NCI-H526 (cell line): Measurements from ENCODE around the gene CCDC171.
A peak's percentile ranks its signal among the peaks of the same experiment; 100 is the strongest.

Source experiments
- DNase-seq, 2 experiments: peaks; one replicate each; lab custom pipeline; 2025; lab: John Stamatoyannopoulos, UW

Gene CCDC171

DNA sequence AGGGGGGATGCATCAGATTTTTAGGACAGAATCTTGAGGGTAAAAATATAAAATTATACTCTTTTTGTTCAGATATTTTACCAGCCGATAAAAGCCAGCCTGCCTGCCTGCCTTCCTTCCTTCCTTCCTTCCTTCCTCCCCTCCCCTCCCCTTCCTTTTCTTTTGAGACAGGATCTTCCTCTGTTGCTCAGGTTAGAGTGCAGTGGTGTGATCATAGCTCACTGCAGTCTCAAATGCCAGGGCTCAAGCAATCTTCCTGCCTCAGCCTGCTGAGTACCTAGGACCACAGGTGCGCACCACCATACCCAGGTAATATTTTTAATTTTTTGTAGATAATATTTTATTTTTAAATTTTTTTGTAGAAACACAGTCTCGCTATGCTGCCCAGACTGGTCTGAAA is 330.0 kb downstream of the CCDC171 start:
- no peak for DNase-seq

DNA sequence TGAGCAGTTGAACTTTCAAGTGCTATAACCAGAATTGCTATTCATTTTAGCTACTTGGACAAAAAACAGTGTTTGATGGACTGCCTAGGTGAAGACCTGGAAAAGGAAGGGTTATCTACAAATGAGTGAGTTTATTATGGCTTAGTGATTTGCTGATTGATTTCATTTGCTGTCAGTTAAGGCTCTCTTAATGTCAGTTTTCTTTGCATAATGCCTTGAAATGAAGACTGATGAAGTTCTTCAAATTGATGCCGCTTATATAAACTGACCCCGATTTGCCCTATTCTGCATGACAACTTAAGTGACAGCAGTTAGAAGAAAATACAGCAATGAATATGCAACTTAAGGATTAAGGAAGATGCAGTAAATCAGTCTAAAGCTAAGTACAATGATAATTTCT is 332.6 kb downstream of the CCDC171 start:
- DNase-seq, result no peak

DNA sequence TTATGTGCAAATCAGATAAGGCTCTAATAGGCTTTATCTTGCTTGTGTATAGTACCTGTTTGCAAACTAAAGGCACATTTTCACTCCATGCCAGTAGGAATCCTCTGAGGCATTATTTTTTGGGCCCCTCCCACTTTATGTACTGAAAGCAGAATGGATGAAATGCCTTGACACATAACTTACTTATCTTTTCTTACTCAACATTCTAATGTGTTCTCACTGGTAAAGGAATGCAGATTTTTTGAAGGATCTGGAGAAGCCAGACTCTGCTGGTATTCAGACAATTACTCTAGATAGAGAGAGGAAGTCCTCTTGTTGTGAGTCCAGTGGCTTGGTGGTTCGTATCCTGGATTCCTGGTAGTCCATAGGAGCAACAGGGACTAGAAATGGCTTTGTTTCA is 336.7 kb downstream of the CCDC171 start:
- no peak for DNase-seq

DNA sequence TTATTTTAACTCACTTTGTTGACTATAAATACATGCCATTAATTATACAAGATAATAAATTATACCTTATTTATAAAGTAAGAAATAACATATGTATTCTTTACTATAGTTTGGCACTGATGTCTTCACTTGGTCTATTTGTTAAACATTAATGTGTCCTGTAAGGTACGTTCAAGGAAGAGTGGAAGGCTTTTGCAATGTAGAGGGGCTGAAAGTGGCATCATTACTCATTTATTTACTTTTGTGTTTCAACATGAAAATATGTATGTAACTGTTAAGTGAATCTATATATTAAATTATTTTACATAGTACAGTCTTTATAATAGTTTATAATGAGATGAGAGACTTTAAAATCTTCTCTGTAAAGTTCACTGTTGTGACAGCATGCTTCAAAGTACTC is 348.7 kb downstream of the CCDC171 start:
- no peak for DNase-seq

DNA sequence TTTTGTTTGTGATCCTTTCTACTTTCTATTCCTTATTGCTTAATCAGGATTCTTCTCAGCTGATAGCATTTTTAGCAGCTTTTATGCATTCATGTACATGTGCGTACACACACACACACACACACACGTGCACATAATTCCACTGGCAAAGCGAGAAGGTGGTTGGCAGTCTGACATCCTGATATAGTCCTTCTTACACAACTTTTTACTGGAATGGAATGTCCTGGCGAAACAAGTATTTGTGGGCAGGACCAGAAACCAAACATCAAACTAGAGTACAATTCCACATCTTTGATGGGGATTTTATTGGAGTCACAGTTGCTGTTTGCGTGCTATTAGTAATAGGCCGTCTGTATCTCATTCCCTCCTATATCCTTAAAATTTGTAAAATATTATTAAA is 356.5 kb downstream of the CCDC171 start:
- DNase-seq, result no peak

DNA sequence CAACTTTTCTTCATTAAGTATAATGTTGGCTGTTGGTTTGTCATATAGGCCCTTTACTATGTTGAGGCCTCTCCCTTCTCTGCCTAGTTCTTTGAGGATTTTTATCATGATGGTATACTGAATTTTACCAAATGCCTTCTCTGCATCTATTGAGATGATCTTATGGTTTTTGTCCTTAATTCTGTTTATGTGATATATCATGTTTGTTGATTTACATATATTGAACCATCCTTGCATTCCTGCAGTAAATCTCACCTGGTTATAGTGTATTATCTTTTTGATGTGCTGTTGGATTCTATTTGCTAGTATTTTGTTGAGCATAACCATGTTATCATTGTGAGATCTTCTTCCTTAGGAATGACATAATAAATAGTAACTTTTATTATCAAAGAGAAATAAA is 362.9 kb downstream of the CCDC171 start:
- DNase-seq, result no peak

DNA sequence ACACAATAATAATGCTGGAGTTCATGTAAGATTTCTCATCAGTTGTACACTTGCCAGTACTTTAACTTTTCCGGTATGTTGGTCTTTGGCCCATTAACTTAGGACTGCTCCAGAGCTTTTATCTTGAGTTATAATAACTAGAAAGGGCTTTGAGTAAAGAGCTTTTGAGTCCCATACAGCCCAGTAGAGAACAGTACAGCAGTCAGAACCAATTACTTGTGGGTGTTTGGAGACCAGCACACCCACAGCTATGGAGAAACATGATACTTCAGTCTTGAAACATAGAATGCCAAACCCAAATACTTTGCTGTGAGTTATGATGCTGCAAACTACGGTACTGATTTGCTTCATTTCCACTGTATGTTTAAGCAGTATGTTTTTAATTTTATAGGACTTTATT is 374.3 kb downstream of the CCDC171 start:
- no peak for DNase-seq

DNA sequence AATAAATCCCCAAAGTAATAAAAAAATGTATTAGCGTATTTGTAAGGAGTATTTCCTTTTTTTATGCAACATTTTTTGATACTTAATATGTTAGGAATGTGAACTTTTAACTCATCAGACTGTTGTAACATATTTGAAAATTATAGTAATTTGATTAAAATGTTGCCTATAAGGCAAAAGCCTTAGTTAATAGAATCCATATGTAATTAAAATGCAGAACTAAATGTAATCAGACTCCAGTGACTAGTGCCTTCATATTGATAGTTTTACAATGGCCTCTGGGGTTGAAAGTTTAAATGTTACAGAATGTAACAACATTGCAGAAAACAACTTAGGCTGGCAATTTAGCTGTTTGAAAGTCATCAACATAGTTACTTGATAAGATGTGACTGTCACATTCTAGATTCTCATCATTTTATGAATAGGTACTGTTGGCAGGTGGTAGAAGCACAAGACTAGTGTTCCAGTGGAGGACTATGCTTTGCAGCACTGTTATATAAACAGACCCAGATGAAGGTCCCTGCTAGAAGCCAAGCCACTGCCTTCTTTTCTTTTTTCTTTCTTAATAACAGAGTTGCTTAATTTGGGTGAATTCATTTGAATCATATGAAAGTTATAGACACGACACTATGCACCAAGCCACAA is 382.9 kb downstream of the CCDC171 start:
- no peak for DNase-seq

DNA sequence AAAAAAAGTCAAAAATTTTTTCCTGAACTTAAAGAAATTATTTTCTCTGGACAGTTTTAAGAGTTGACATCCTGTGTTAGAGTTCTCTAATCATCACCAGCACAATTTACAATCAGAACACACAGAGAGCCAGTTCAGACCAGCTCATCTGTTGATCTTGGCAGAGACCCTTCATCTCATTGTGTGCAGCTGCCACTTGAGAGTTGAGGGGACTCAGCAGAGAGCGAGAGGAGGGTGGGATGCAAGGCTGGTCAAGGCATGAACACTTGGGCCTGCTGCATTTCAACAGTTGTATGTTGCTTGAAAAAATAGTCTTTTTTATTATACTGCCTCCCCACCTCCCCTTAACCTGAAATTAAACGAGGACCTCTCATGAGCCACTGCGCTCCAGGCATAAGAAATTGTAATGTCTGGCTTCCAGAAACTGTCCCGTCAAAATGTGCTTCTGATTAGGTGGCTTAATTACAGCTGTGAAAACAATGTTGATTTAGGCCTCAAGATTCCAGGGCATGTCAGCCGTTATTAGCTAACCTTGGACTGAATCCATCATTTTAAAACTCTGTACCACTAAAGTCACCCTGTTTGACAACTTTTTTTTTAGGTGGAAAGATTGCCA is 383.6 kb downstream of the CCDC171 start:
- no peak for DNase-seq

DNA sequence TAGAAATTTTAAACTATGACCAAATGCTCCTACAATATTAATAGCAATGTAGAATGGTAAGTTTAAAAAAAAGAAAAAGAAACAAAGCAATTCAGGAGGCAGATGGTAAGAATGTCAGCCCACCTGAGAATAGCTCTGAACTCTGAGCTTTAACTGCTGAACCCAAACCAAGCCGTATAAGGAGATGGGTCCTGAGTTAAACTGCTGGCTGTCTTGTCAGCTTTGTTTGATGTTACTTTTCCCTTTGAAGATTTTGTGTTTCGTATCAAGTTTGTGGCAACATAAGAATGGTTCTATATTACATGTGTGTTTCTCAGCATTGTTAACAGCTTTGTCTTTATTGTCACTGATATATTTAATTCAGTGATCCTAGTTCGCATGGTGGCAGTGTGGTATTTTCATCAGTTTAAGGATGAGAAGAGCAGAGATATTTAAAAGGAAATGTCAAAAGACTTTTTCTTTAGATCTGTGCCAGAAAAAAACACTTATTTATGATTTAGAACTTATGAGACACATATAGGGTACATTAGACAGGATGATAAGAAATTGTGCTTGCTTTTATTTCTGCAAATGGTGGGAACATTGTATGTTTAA is 390.1 kb downstream of the CCDC171 start:
- no peak for DNase-seq

DNA sequence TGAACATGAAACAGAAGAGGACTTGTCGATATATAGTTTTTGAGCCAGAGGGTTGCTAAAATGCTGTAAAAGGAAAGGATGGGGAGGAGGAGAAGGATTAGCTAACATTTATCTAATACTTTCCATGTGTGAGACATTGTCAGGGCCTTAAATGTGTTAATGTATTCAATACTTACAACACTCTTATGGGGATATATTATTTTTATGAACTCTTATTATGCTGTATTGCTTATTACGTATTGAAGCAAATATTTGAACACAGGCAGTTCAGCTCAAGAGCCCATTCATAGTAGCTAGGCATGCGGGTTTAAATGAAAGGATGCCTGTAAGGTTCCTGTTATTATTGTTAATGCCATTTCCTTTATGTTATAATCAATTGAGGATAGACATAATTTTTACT is 391.5 kb downstream of the CCDC171 start:
- no peak for DNase-seq

DNA sequence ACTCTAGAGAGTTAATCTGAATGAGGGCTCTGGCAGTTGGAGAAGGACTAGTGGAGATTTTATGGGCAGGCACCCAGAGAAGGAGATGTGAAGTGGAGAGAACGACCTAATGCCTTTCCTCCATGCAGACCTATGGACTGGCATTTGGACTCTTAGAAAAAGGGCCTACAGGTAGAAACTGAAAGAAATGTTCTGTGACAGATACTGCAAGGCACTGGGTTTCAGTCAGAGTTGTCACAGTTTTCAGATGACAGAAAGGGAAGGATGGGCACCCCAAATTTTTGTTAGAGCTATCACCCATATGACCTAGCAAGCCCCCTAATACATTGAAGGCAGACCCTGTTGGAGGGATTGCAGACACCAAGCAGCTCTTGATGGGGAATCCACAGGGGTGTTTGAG is 406.8 kb downstream of the CCDC171 start:
- no peak for DNase-seq

DNA sequence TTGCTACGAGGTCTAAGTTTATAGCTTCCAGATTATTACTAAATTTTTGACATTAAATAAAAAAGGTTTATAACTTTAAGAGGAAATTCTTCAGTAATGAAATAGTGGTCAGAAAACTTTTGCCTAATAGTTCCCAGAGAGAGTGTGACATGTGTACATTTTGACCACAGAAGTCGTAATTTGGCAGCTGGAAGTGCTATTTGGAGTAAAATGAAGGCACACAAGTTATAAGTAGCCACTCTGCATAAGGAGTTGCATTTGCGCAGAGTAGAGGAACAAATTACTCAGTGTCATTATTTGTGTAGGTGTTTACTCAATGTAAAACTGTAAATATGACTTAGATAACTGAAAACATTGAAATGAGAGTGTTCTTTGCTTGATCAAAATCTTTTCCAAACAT is 408.4 kb downstream of the CCDC171 start:
- DNase-seq, result no peak

DNA sequence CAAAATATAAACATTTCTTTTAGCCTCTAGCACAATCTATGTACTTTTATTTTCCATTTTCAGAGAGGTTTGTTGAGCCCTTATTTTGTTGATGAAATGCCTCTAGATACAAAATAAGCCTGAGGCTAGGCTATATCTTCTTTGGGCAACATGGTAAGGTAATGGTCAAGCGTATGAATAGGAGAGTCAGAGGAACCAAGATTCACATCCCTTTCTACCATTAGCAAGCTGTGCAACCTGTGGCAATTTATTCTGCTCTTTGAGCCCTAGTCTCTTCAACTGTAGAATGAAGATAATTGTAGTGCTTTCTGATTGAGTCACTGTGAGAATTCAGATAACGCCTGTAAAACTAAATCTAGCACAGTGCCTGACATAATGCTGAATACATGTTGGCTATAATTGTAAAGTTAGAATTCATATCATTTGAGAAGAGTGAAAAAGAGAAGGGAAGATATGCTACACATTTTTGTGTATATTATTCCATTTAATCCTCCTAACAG is 412.5 kb downstream of the CCDC171 start:
- no peak for DNase-seq

DNA sequence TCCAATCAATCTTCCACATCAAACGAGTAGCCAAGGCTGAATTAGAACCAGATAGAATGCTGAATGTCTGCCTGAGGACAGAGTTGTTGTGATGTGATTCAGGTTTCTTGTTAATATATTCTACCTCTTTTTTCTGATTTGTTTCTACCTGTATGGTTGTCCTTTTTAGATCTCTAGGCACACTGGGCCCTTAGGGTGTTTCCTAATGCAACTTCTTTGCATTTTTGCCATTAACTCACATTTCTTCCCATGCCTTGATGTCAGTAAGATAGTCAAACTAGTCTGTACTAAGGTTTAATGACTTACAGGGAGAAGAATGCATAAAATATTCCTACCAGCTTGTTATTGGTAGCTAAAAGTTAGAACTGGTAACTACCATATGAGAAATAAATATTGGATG is 413.6 kb downstream of the CCDC171 start:
- no peak for DNase-seq

DNA sequence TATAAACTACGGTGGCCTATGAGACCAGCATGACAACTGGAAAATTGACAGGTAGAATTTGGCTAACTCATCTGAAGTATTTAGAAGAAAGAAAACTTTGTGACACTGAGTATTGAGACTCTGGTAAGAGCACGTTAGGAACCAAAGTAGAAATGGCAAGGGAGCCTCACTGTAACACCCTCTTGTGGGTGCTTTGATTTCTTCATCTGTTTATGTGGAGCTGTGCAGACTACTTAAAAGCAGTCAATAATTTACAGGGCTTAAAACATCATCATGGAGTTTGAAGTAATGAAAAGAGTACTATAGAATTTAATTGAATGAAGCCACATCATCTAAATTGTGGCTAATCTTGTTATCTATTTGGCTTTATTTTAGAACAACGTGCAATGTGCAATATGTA is 414.2 kb downstream of the CCDC171 start:
- no peak for DNase-seq

DNA sequence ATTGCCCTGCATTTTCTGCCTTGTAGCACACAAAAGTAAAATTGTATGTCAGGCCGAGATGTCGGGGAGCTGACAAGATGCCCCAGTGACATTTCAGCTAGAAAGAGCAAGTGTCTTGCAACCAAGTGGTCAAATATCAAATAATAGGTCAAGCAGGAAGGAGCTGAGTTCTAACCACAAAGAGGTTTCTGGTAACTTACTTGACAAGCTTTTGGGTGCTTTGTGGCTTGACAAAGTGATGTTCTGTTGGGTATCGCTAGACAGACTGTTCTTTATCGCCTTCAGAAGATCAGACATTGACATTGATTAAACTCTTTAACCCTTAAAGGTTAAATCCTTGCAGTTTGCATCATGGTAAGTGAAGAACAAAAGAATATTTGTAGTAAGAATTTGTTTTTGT is 419.9 kb downstream of the CCDC171 start:
- no peak for DNase-seq

DNA sequence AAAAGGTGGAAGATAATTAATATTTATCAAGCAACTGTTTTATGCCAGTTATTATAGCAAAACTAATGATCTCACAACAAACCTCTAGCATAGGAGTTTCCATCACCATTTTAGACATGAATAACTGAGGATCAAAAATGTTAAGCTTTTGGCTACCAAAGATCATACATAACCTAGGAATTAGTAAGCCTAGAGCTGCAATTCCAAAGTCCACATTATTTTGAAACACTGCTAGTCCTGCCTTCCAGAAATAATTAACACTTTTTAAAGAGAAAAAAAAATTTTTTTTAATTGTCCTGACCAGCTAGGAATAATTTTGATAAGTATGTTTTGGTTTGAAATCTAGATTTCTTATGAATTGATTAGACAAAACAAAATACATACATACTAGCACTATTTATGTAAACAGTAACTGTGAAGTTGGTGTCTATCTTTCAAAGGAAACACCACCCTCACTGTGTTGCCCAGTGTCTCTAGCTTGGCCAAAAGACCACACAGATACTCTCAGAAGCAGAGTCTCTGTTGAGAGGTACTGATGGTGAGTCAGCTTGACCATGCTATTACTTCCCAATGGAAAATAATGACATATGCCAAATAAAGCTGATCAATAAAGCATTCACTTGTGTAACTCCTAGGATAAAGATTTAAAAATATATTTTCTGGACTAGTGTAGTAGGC is 422.4 kb downstream of the CCDC171 start:
- DNase-seq, result no peak

DNA sequence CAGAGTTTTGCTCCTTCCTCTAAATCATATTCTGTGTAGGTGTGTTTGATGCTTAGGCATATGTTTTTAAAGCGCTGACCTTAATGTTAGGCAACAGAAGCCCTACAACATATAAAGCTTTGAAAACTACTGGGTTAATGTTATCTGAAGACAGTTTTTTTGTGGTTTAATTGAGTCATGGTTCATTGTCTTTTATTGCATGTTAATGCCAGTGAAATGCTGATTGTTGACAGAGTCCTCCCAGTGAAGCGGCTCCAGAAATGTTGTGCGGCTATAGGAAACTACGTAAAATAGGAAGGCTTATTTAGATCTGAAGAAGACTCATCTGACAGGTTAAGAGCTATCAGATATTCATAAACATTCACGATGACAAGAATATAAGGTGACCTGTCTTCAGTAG is 424.6 kb downstream of the CCDC171 start:
- DNase-seq, result peak; percentile 90 to 95

DNA sequence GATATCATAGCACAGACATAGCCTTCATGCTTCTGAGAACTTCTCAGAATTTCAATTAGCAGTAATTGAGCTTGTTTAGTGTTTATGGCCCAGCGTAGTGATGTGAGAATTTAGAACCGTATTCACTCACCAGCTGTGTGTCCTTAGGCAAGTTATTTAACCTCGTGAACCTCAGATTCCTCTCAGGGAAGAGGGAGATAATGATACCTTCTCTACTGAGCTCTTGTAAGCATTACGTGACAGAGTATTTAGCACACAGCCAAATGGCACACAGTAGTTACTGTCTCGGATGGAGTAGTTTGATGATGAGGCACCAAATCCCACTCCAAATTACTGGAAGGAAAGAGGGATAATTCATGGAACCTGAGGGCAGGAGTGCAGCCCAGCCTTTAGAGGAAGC is 429.3 kb downstream of the CCDC171 start:
- DNase-seq, result no peak

DNA sequence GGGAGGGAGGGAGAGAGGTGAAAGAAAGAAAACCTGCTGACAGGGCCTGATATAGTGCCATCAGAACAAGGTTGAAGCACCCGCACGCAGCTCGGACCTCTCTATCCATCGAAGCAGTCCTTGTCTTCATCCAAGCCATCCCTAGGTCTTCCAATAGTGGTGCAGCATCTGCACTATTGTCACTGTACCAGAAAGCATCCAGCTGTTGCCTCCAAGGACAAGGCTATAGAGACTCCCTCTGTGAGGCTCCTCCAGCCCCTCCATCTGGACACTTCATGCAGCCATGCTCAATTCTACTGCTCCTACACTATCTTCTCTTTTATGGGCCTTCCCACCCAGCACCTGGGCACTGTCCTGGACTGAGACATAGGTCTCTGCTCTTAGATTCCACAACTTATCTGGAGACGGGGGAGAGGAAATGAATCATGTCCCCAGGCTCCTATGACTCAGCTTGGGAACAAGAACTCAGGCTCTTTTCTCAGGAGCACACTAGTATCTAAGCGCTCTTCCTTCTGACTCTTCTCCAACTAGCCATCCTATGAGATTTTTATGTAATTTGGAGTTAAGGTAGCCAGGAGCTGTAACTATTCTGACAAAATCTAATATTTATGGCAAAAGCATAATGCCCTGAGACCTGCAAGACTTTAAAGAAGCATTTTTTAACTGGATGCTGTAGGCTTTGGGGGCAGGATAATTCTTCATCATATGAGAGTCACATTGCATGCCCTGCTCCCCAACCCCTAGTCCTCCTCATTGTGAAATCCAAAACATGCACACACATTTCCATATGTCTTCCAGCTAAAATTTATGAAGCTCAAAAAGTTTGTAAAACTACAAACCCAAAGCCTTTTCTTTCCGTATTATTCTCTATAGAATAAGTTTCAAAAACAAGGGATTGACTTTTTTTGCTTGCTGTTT is 446.8 kb downstream of the CCDC171 start:
- DNase-seq, result no peak

DNA sequence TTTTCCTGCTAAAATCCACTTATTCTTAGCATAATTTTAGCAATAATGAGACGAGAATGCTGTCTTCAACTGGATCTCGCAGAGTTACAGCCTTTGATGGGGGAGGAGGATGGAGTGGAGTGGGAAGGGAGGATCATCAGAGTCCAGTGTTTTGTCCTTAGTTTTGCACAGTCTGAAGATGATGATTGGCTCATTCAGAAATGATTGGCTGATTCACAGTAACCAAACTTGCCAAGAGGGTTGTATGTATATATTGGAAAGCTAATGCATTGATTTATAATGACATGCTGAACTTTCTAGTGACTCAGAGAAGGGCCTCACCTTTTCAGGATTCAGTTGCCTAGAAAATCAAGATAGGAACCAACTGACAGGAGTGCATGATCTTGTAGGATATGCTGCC is 448.0 kb downstream of the CCDC171 start:
- no peak for DNase-seq
